Transverse colon (tissue), 4 donors: ENCODE results near the gene FTCD.

Source experiments
- POLR2A ChIP-seq: fragments of 450-650 bp; IDR thresholded peaks from one replicate; pipeline ENCODE4 v1.6.1; 2016; ENCODE audit warnings: antibody characterized with exemption, mild to moderate bottlenecking, moderate library complexity
- POLR2AphosphoS5 ChIP-seq, 3 donors: sonication (generic); formaldehyde crosslinking; IDR thresholded peaks; one replicate each; pipeline ENCODE4 v1.6.1; 2016; ENCODE audit warnings: antibody characterized with exemption in 3 of 3
- TF ChIP-seq, protein P1 (sequence below), 5 experiments: fragments of 200-600 bp in 3 of 5; fragments of 450-650 bp in 2 of 5; sonication (generic) in 3 of 5; IDR thresholded peaks; 1 replicate in 2 of 5; 2 replicates in 3 of 5; pipeline ENCODE4 v1.5.1; 2016 to 2017; ENCODE audit warnings: antibody characterized with exemption in 5 of 5, inconsistent platforms in 3 of 5, mild to moderate bottlenecking in 2 of 5, moderate library complexity in 1 of 5

GRCh38 chr21:46199436-46200373, 44.3 kb upstream of the FTCD start:
- TF ChIP-seq, protein P1, sequence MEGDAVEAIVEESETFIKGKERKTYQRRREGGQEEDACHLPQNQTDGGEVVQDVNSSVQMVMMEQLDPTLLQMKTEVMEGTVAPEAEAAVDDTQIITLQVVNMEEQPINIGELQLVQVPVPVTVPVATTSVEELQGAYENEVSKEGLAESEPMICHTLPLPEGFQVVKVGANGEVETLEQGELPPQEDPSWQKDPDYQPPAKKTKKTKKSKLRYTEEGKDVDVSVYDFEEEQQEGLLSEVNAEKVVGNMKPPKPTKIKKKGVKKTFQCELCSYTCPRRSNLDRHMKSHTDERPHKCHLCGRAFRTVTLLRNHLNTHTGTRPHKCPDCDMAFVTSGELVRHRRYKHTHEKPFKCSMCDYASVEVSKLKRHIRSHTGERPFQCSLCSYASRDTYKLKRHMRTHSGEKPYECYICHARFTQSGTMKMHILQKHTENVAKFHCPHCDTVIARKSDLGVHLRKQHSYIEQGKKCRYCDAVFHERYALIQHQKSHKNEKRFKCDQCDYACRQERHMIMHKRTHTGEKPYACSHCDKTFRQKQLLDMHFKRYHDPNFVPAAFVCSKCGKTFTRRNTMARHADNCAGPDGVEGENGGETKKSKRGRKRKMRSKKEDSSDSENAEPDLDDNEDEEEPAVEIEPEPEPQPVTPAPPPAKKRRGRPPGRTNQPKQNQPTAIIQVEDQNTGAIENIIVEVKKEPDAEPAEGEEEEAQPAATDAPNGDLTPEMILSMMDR (IDR thresholded peaks at IDR 0.05) = no peak
- TF ChIP-seq POLR2AphosphoS5 (IDR thresholded peaks at IDR 0.05) = no peak
- TF ChIP-seq POLR2A = no peak
